ENCODE data around the gene MRPL10. TPM values are rescaled to one million over a fixed set of nuclear protein-coding genes. Genes with fewer than 3 reads are reported as not detected.

Gene MRPL10
- polyA plus RNA-seq, 2 of the 4 experiments (the other 2 are of a cell fraction) = 62.8 to 97.7 TPM

DNA sequence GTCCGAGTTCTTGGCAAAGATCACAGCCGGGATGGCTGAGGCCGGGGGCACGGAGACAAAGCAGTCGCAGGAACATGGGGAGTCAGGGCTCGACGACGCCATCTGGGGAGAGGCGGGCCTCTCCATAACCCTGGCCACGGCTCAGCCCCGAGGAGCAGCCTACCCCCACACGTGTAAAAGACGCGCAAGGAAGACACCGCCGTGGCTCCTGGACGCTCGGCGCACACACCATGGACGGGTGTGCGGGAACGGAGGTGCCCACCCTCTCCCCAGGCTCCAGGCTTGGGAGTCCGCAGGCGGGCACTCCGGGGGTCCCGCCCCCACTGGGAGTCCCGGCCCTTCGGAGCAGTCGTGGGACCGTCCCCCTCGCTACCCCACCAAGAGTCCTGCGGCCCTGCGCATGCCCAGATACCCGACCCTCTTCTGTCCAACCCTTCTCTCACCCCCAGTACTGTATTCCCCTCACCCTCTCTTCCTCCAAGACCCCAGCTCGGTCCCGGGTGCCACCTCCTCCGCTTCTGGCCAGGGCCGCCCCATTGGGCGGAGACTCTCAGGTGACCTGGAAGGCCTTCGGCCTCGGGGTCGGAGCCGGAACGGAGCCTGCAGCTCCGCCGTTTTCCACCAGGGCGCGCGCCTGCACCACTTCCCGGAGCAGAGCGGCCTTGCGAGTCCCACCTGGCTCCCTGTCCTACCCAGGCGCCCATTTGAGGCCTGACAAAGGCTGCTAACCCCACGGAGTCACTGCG lies 9.6 kb upstream of the MRPL10 start, which contains the start of gene SCRN2:
SCRN2 (minus strand) TSS at position 532 of the 746 bp plus-strand sequence; CDS start at position 102, 430 bp downstream.
- WGBS (ENCODE audit: missing lambda C conversion rate) = 2% methylated on average over 50 of the region's 55 CpGs
- peak within 1 kb of the TSS; percentile 90 to 92 for H3K27ac ChIP-seq
- no peak for TF ChIP-seq POLR2AphosphoS2 (conservative IDR thresholded peaks at IDR 0.05; ENCODE audit: low read length)
- TF ChIP-seq RFX5 (IDR thresholded peaks at IDR 0.05) = no peak
- TF ChIP-seq ESRRA (IDR thresholded peaks at IDR 0.05; ENCODE audit: borderline replicate concordance, low read length) = no peak
- TF ChIP-seq KDM1A (IDR thresholded peaks at IDR 0.05; ENCODE audit: low read depth) = no peak
- 0 out of 2 replicates have a peak, but pooled peaks have one; percentile 6 for TF ChIP-seq GATA3 (IDR thresholded peaks at IDR 0.05; ENCODE audit: borderline replicate concordance)
- TF ChIP-seq HOXB5 (CRISPR knock-in tag; IDR thresholded peaks at IDR 0.05) = peak; percentile 55; the same call in 1 of the 2 replicates
- no peak for TF ChIP-seq TP53 (CRISPR knock-in tag; IDR thresholded peaks at IDR 0.05)
- TF ChIP-seq CEBPB (IDR thresholded peaks at IDR 0.05) = no peak
- TF ChIP-seq HEYL (CRISPR knock-in tag; IDR thresholded peaks at IDR 0.05) = no peak
- TF ChIP-seq RARB (CRISPR knock-in tag; IDR thresholded peaks at IDR 0.05) = no peak
- no peak for TF ChIP-seq EHF (CRISPR knock-in tag; IDR thresholded peaks at IDR 0.05)
- TF ChIP-seq RAD21 (conservative IDR thresholded peaks at IDR 0.05 in 1 of 2, IDR thresholded peaks at IDR 0.05 in 1 of 2) = peak; percentile 99 to 100
- TF ChIP-seq SMC3 (IDR thresholded peaks at IDR 0.05) = peak; percentile 100
- no peak for TF ChIP-seq CBX8 (IDR thresholded peaks at IDR 0.05)
- TF ChIP-seq POLR2A (IDR thresholded peaks at IDR 0.05; ENCODE audit: low read length) = peak; percentile 49
- no peak for TF ChIP-seq TFCP2L1 (CRISPR knock-in tag; IDR thresholded peaks at IDR 0.05)
- TF ChIP-seq MAFK (IDR thresholded peaks at IDR 0.05; ENCODE audit: partially characterized antibody) = no peak
- no peak for TF ChIP-seq ZC3H11A (IDR thresholded peaks at IDR 0.05)
- TF ChIP-seq MAZ (IDR thresholded peaks at IDR 0.05; ENCODE audit: borderline replicate concordance, low read depth, low read length) = 0 out of 2 replicates have a peak, but pooled peaks have one; percentile 30
- no peak for TF ChIP-seq ELK1 (IDR thresholded peaks at IDR 0.05; ENCODE audit: low read depth, low read length)
- TF ChIP-seq, protein P1, sequence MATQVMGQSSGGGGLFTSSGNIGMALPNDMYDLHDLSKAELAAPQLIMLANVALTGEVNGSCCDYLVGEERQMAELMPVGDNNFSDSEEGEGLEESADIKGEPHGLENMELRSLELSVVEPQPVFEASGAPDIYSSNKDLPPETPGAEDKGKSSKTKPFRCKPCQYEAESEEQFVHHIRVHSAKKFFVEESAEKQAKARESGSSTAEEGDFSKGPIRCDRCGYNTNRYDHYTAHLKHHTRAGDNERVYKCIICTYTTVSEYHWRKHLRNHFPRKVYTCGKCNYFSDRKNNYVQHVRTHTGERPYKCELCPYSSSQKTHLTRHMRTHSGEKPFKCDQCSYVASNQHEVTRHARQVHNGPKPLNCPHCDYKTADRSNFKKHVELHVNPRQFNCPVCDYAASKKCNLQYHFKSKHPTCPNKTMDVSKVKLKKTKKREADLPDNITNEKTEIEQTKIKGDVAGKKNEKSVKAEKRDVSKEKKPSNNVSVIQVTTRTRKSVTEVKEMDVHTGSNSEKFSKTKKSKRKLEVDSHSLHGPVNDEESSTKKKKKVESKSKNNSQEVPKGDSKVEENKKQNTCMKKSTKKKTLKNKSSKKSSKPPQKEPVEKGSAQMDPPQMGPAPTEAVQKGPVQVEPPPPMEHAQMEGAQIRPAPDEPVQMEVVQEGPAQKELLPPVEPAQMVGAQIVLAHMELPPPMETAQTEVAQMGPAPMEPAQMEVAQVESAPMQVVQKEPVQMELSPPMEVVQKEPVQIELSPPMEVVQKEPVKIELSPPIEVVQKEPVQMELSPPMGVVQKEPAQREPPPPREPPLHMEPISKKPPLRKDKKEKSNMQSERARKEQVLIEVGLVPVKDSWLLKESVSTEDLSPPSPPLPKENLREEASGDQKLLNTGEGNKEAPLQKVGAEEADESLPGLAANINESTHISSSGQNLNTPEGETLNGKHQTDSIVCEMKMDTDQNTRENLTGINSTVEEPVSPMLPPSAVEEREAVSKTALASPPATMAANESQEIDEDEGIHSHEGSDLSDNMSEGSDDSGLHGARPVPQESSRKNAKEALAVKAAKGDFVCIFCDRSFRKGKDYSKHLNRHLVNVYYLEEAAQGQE (IDR thresholded peaks at IDR 0.05) = no peak
- TF ChIP-seq ATOH8 (CRISPR knock-in tag; IDR thresholded peaks at IDR 0.05; ENCODE audit: low read depth) = no peak
- TF ChIP-seq FOSB (CRISPR knock-in tag; IDR thresholded peaks at IDR 0.05) = no peak
- no peak for TF ChIP-seq HOXA7 (CRISPR knock-in tag; IDR thresholded peaks at IDR 0.05)
- no peak for TF ChIP-seq HDAC2 (IDR thresholded peaks at IDR 0.05)
- no peak for TF ChIP-seq ZNF302 (CRISPR knock-in tag; IDR thresholded peaks at IDR 0.05)
- no peak for TF ChIP-seq NPAS2 (CRISPR knock-in tag; IDR thresholded peaks at IDR 0.05; ENCODE audit: borderline replicate concordance)
- no peak for TF ChIP-seq EHMT2 (IDR thresholded peaks at IDR 0.05; ENCODE audit: low read depth)
- TF ChIP-seq, protein P2, sequence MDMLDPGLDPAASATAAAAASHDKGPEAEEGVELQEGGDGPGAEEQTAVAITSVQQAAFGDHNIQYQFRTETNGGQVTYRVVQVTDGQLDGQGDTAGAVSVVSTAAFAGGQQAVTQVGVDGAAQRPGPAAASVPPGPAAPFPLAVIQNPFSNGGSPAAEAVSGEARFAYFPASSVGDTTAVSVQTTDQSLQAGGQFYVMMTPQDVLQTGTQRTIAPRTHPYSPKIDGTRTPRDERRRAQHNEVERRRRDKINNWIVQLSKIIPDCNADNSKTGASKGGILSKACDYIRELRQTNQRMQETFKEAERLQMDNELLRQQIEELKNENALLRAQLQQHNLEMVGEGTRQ (IDR thresholded peaks at IDR 0.05) = peak; percentile 66
- TF ChIP-seq JUN (IDR thresholded peaks at IDR 0.05) = peak in 1 of 2 experiments; percentile 67; a peak in 2 of 5 replicates
- TF ChIP-seq, protein P3, sequence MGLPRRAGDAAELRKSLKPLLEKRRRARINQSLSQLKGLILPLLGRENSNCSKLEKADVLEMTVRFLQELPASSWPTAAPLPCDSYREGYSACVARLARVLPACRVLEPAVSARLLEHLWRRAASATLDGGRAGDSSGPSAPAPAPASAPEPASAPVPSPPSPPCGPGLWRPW (IDR thresholded peaks at IDR 0.05) = no peak
- TF ChIP-seq, protein P4, sequence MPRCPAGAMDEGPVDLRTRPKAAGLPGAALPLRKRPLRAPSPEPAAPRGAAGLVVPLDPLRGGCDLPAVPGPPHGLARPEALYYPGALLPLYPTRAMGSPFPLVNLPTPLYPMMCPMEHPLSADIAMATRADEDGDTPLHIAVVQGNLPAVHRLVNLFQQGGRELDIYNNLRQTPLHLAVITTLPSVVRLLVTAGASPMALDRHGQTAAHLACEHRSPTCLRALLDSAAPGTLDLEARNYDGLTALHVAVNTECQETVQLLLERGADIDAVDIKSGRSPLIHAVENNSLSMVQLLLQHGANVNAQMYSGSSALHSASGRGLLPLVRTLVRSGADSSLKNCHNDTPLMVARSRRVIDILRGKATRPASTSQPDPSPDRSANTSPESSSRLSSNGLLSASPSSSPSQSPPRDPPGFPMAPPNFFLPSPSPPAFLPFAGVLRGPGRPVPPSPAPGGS (IDR thresholded peaks at IDR 0.05) = peak; percentile 33; the same call in 1 of the 3 replicates
- TF ChIP-seq JUNB (IDR thresholded peaks at IDR 0.05) = no peak
- 0 out of 2 replicates have a peak, but pooled peaks have one; percentile 45 for TF ChIP-seq HOXB13 (CRISPR knock-in tag; IDR thresholded peaks at IDR 0.05; ENCODE audit: low read depth)

More for the DNA sequence above, 9.6 kb upstream of the MRPL10 start, which contains the start of gene SCRN2:
- peaks cover 25% of the 10 kb centered on the region for H3K4me1 ChIP-seq
- FAIRE-seq (no peak), DNase-seq (ENCODE audit: low read depth in 1 of 2, low spot score in 1 of 2) (peak; percentile 92 to 93), ATAC-seq (peak; percentile 79 to 90)
- ChIA-PET POLR2A (interaction anchor here (0.6 to 2.6 kb wide), 7 partner anchors 10 to 130 kb away, joined by 3 to 35 read pairs (median 3); partner anchors contain the start of genes LRRC46, MRPL10, OSBPL7 and SP2), CTCF (interaction anchor here (0.6 to 36.3 kb wide), 33 partner anchors 11 to 223 kb away, joined by 3 to 1860 read pairs (median 4); partner anchors contain the start of genes CDK5RAP3, LRRC46, MRPL10 and OSBPL7)
- peak within 1 kb of the TSS; percentile 85 for H3K4me3 ChIP-seq
- H3K9me3 ChIP-seq = no peaks in the 10 kb centered on the region
- H3K4me2 ChIP-seq = peak within 1 kb of the TSS; percentile 99
